HepG2 (cell line): ENCODE results near the gene PDE1C. TPM values are rescaled to one million over a fixed set of nuclear protein-coding genes. Genes with fewer than 3 reads are reported as not detected.
A peak's percentile ranks its signal among the peaks of the same experiment; 100 is the strongest.

Source experiments
- ATAC-seq: fragments of 200-7000 bp; cut with Tn5 transposase; 3 replicates; pipeline ENCODE4 v1.9.1; 2020; ENCODE audit warnings: mild to moderate bottlenecking, moderate library complexity
- BruUV-seq: library from RNA; stranded (reverse); fragments of 400-500 nt; replicated peaks from 2 replicates; lab custom pipeline; 2021; lab: Mats Ljungman, UMichigan
- CTCF ChIA-PET: fragments of 300-600 bp; formaldehyde crosslinking; extraction: SDS; loops from one replicate; lab custom pipeline; 2021; ENCODE audit warnings: low total read pairs, inconsistent platforms, low intra/inter-chr PET ratio; lab: Yijun Ruan, JAX
- POLR2A ChIA-PET: fragments of 350-600 bp; sonication (Branson Sonifier 250); formaldehyde crosslinking; loops from one replicate; lab custom pipeline; 2020; ENCODE audit warnings: antibody characterized with exemption, inconsistent platforms; lab: Yijun Ruan, JAX
- DNase-seq: peaks from one replicate; pipeline ENCODE4 v3.0.0-alpha.2; 2015; ENCODE audit warnings: low spot score
- FAIRE-seq: peaks from 3 replicates; lab custom pipeline; 2011; peaks lifted over from hg19 to GRCh38; lab: Jason Lieb, UNC
- H2AFZ ChIP-seq: one replicate; pipeline ENCODE4 v1.6.1; 2011; ENCODE audit warnings: low read length, inconsistent platforms
- H3K27ac ChIP-seq: fragments of 300-600 bp; 3 replicates; pipeline ENCODE4 v1.8.0; 2011; ENCODE audit warnings: mixed run types, mild to moderate bottlenecking, mixed read lengths, low read length, inconsistent platforms; ENCODE audit not compliant: insufficient read depth; ENCODE audit errors: extremely low read length
- H3K27me3 ChIP-seq, 2 experiments: fragments of 200-600 bp in 1 of 2; 2 replicates in 1 of 2; 3 replicates in 1 of 2; pipeline versions ENCODE4 v1.6.0 to v1.8.0; 2011; ENCODE audit warnings: low read length in 2 of 2, mild to moderate bottlenecking in 2 of 2, moderate library complexity in 2 of 2, inconsistent platforms in 1 of 2; ENCODE audit not compliant: insufficient read depth in 2 of 2, control insufficient read depth in 1 of 2
- H3K36me3 ChIP-seq, 2 experiments: fragments of 200-600 bp in 1 of 2; replicated peaks in 1 of 2; 2 replicates in 1 of 2; 3 replicates in 1 of 2; pipeline versions ENCODE4 v1.5.1 to v1.8.0; 2011; ENCODE audit warnings: low read length in 2 of 2, inconsistent platforms in 1 of 2; ENCODE audit not compliant: insufficient read depth in 2 of 2, control insufficient read depth in 1 of 2
- H3K4me1 ChIP-seq: 2 replicates; pipeline ENCODE4 v1.5.1; 2012; ENCODE audit warnings: low read length, inconsistent platforms; ENCODE audit not compliant: insufficient read depth
- H3K4me2 ChIP-seq: 2 replicates; pipeline ENCODE4 v1.6.0; 2011; ENCODE audit warnings: low read depth, low read length, inconsistent platforms
- H3K4me3 ChIP-seq, 3 experiments: fragments of 200-600 bp in 1 of 3; sonication (generic), shearing (Covaris generic) in 1 of 3; replicated peaks in 1 of 3; 2 replicates each; pipeline ENCODE4 v1.5.1; 2011 to 2016; ENCODE audit warnings: low read length in 3 of 3, inconsistent platforms in 2 of 3, low read depth in 2 of 3, mild to moderate bottlenecking in 2 of 3, control low read depth in 1 of 3, mixed read lengths in 1 of 3; ENCODE audit not compliant: insufficient read depth in 1 of 3
- H3K79me2 ChIP-seq: one replicate; pipeline ENCODE4 v1.6.1; 2011; ENCODE audit warnings: low read length, inconsistent platforms; ENCODE audit not compliant: insufficient read depth
- H3K9ac ChIP-seq: 2 replicates; pipeline ENCODE4 v1.6.0; 2011; ENCODE audit warnings: mild to moderate bottlenecking, low read depth, low read length, inconsistent platforms; ENCODE audit not compliant: insufficient read depth
- H3K9me3 ChIP-seq: 2 replicates; pipeline ENCODE4 v1.5.1; 2012; ENCODE audit warnings: mild to moderate bottlenecking, low read length
- H4K20me1 ChIP-seq: 2 replicates; pipeline ENCODE4 v1.6.0; 2011; ENCODE audit warnings: inconsistent platforms, mild to moderate bottlenecking, low read length, moderate library complexity; ENCODE audit not compliant: insufficient read depth
- ERF ChIP-seq: IDR thresholded peaks from 2 replicates; pipeline ENCODE4 v1.6.1; 2018; ENCODE audit warnings: missing biosample characterization, missing genetic modification reagents
- GABPA ChIP-seq, 2 experiments: IDR thresholded peaks; 2 replicates each; pipeline ENCODE4 v1.6.1; 2011 to 2016; ENCODE audit warnings: low read depth in 2 of 2, low read length in 1 of 2, missing biosample characterization in 1 of 2, missing genetic modification characterization in 1 of 2
- JUND ChIP-seq: sonication (generic); formaldehyde crosslinking; IDR thresholded peaks from 2 replicates; pipeline ENCODE4 v1.8.0; 2022; ENCODE audit warnings: mild to moderate bottlenecking, missing genetic modification reagents
- ZNF510 ChIP-seq: sonication (generic); formaldehyde crosslinking; IDR thresholded peaks from 2 replicates; pipeline ENCODE4 v1.4.0; 2020; ENCODE audit warnings: low read depth, mild to moderate bottlenecking, missing genetic modification reagents
- ZNF746 ChIP-seq: sonication (generic); formaldehyde crosslinking; IDR thresholded peaks from 2 replicates; pipeline ENCODE4 v1.8.0; 2022; ENCODE audit warnings: mild to moderate bottlenecking, missing genetic modification reagents
- ZSCAN29 ChIP-seq: sonication (generic); formaldehyde crosslinking; conservative IDR thresholded peaks from 2 replicates; pipeline ENCODE4 v1.4.0; 2020; ENCODE audit warnings: mild to moderate bottlenecking, missing genetic modification reagents
- WGBS: methylation state at CpG from one replicate; pipeline ENCODE4 v1.1.6; 2017; ENCODE audit warnings: low lambda C conversion rate; 5-methylcytosine and 5-hydroxymethylcytosine counted together
- in situ Hi-C: cut with HindIII; loops from 2 replicates; pipeline ENCODE4 v1.10.0; 2017; ENCODE audit warnings: low pct_unique_long_range_greater_than_20kb; ENCODE audit not compliant: extremely low pct_ligation_motif_present
- intact Hi-C: fragments of 100-400 bp; cut with micrococcal nuclease; formaldehyde crosslinking; loops from one replicate; pipeline ENCODE4 v1.10.0; 2022; ENCODE audit not compliant: unreplicated experiment
- polyA plus RNA-seq, 8 experiments: library from polyadenylated mRNA; depleted of rRNA in 3 of 8; stranded (reverse) in 7 of 8; unstranded in 1 of 8; fragments of >200 nt; fragmentation: Illumina TruSeq in 4 of 8; extraction: Trizol in 4 of 8; gene quantifications; 2 replicates each; pipeline versions ENCODE4 v1.2.1 to v1.2.3, GENCODE V29; 2011 to 2016; ENCODE audit warnings: low read depth in 4 of 8, missing spikeins in 1 of 8, mixed read lengths in 1 of 8; ENCODE audit not compliant: insufficient read depth in 1 of 8
- total RNA-seq, 5 experiments: library from RNA; depleted of rRNA; stranded (reverse); fragments of >200 nt; fragmentation: Illumina TruSeq; extraction: Trizol; gene quantifications; 2 replicates each; pipeline ENCODE4 v1.2.3, GENCODE V29; 2016; ENCODE audit warnings: low read depth in 1 of 5
- TF ChIP-seq, protein P1 (sequence below), 2 experiments: sonication (generic) in 1 of 2; formaldehyde crosslinking in 1 of 2; IDR thresholded peaks; 2 replicates each; pipeline versions ENCODE4 v1.5.1 to v1.6.1; 2011 to 2020; ENCODE audit warnings: borderline replicate concordance in 1 of 2, low read depth in 1 of 2, low read length in 1 of 2, mild to moderate bottlenecking in 1 of 2, missing genetic modification reagents in 1 of 2, moderate library complexity in 1 of 2

Gene PDE1C
- total and polyA plus RNA-seq, 2 of the 13 experiments (the other 11 are each of a cell fraction or from before 2014, with no cell fraction given), result not detected

DNA sequence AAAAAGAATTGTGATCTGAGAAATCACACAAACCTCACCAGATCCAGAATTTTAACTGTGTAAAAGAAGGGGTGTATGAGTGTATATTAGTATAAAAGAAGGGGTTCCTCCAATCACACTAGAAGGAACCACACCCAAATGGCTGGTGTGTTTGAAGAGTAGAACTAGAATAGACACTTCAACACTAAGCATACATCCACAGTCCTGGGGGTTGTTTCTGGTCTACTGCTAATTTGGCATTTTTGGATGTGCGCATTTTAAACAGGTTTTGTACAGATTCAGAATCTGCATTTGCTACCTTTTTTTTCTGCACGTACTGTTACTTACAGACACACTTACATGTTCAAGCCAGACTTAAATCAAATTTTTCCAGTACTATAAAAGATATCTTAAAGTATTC lies 64.6 kb downstream of the PDE1C start:
- H3K9ac ChIP-seq, result no peak overlapping the region
- no peak for DNase-seq
- no peaks in the 10 kb centered on the region for H3K36me3 ChIP-seq
- 51% methylated on average over 2 of the region's 2 CpGs for WGBS
- no peak overlapping the region for H3K4me2 ChIP-seq
- in situ Hi-C loops, result no loop called here
- TF ChIP-seq ZNF746 (no peak), JUND (CRISPR knock-in tag) (no peak), GABPA (IDR thresholded peaks at IDR 0.05; ENCODE audit: low read depth, low read length) (no peak), GABPA (CRISPR knock-in tag; IDR thresholded peaks at IDR 0.05; ENCODE audit: low read depth) (no peak), ERF (CRISPR knock-in tag) (no peak)
- TF ChIP-seq, protein P1, sequence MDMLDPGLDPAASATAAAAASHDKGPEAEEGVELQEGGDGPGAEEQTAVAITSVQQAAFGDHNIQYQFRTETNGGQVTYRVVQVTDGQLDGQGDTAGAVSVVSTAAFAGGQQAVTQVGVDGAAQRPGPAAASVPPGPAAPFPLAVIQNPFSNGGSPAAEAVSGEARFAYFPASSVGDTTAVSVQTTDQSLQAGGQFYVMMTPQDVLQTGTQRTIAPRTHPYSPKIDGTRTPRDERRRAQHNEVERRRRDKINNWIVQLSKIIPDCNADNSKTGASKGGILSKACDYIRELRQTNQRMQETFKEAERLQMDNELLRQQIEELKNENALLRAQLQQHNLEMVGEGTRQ (IDR thresholded peaks at IDR 0.05; ENCODE audit: low read depth, low read length), result no peak
- TF ChIP-seq, protein P1 (CRISPR knock-in tag; IDR thresholded peaks at IDR 0.05; ENCODE audit: borderline replicate concordance), result no peak
- TF ChIP-seq, all 625 proteins: peak for 0
- H3K4me1 ChIP-seq, result no peaks in the 10 kb centered on the region
- H2AFZ ChIP-seq, result no peak overlapping the region
- no peaks in the 10 kb centered on the region for H3K27me3 ChIP-seq
- ChIA-PET CTCF (no interaction called here), POLR2A (no interaction called here)
- H3K79me2 ChIP-seq, result no peaks in the 10 kb centered on the region
- no peaks in the 10 kb centered on the region for H4K20me1 ChIP-seq
- H3K4me3 ChIP-seq, result no peak overlapping the region
- H3K9me3 ChIP-seq, result peaks cover 5% of the 10 kb centered on the region
- no peak for FAIRE-seq
- intact Hi-C loops, result no loop called here
- no peak overlapping the region for H3K27ac ChIP-seq
- no peak for ATAC-seq
- BruUV-seq, result no TSS peak

DNA sequence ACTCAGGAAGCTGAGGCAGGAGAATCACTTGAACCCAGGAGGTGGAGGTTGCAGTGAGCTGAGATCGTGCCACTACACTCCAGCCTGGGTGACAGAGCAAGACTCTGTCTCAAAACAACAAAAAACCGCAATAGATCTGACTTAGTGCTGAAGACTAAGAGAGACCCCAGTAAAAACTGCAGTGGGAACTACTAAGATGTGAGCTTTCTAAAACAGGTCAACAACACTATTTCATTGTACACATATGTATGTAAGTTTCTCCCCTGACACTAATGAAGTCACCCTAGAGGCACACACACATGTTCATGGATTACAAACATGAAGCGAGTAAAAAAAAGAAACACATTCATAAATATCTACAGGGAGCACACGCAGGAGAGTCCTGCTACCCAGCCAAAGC lies 68.3 kb downstream of the PDE1C start:
- peaks cover 5% of the 10 kb centered on the region for H3K9me3 ChIP-seq
- no peaks in the 10 kb centered on the region for H3K4me1 ChIP-seq
- in situ Hi-C loops (no loop called here), intact Hi-C loops (no loop called here)
- ATAC-seq (no peak), DNase-seq (no peak), FAIRE-seq (no peak)
- H3K27ac ChIP-seq, result no peak overlapping the region
- H2AFZ ChIP-seq, result no peak overlapping the region
- BruUV-seq, result no TSS peak
- no peaks in the 10 kb centered on the region for H3K79me2 ChIP-seq
- H4K20me1 ChIP-seq, result no peaks in the 10 kb centered on the region
- H3K27me3 ChIP-seq, result no peaks in the 10 kb centered on the region
- POLR2A ChIA-PET, result no interaction called here
- H3K4me2 ChIP-seq, result no peak overlapping the region
- CTCF ChIA-PET, result no interaction called here
- no peak overlapping the region for H3K4me3 ChIP-seq
- H3K9ac ChIP-seq, result no peak overlapping the region
- no peaks in the 10 kb centered on the region for H3K36me3 ChIP-seq
- TF ChIP-seq ZSCAN29 (CRISPR knock-in tag) (no peak), ZNF510 (CRISPR knock-in tag) (peak; percentile 97; the same call in 1 of the 2 replicates)
- TF ChIP-seq, all 625 proteins: peak for 1
- WGBS, result 10% methylated on average over 4 of the region's 4 CpGs
